Urothelium cell line (cell line): ENCODE results near the gene SRD5A3.

Experiments
- DNase-seq: peaks from one replicate; pipeline ENCODE4 v3.0.0; 2011; ENCODE audit warnings: low spot score, mixed read lengths
- FAIRE-seq: peaks from 2 replicates; lab custom pipeline; 2011; peaks lifted over from hg19 to GRCh38; lab: Jason Lieb, UNC

SRD5A3 gene

DNA sequence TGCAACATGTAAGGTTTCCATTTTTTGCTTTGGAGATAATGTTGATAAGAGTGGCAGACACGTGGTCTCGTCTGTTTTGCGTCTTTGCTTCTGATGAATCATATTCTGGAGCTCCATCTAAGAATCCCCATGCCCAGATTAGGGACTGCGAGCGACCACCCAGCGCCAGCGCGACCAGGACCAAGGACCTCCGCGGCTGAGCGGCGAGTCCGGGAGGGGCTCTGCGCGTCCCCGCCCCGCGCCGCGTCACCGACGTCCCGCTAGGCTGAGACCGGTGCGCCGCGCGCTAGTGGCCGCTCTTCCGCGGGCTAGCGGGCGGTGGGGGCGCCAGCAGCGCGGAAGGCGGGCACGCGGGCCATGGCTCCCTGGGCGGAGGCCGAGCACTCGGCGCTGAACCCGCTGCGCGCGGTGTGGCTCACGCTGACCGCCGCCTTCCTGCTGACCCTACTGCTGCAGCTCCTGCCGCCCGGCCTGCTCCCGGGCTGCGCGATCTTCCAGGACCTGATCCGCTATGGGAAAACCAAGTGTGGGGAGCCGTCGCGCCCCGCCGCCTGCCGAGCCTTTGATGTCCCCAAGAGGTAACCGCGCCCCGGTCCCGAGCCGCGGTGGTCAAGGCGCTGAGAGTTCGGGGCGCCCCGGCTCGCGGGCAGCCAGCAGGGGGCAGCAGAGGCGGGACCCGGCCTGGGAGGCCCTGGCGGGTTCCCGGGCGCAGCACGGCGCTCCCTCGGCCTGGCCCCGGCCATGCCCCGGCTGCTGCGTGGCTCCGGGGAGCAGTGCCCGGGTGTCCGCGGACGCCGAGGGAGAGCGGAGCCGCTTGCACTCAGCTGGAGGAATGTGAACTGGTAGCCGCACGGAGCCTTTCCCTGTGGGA lies at the start of gene SRD5A3:
TSS of gene SRD5A3 (plus strand) at position 263 of the 871 bp plus-strand sequence. CDS start at position 358, 95 bp downstream.
- DNase-seq: peak; percentile 94
- peak; percentile 74 for FAIRE-seq

- DNase-seq (no peak), FAIRE-seq (no peak)
Measured at GRCh38 chr4:55297346-55297745, 48.7 kb upstream of the SRD5A3 start.

DNA sequence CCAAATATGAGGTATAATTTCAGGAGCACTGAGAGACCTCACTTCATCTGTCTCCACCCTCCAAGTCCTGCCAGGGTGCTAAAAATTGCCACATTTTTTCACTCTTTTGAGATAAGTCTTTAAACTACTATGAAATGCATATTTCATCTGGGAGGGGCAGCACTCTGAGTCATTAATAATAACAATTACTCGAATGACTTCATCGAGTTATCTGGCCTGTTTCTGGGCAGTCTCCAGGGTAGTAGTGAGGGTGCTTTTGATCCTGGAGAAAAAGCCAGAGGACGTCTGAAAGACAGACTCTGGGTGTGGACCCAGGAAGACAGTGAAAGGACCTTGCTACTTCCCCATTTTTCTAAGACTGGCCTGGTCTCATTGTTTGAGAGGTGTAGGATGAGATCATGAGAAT lies 42.3 kb upstream of the SRD5A3 start:
- DNase-seq (peak; percentile 57), FAIRE-seq (no peak)

GRCh38 chr4:55304303-55304702 lies 41.7 kb upstream of the SRD5A3 start:
- FAIRE-seq: no peak
- DNase-seq: no peak

- DNase-seq: no peak
- FAIRE-seq: no peak
Measured at GRCh38 chr4:55308071-55308470, 38.0 kb upstream of the SRD5A3 start.

DNA sequence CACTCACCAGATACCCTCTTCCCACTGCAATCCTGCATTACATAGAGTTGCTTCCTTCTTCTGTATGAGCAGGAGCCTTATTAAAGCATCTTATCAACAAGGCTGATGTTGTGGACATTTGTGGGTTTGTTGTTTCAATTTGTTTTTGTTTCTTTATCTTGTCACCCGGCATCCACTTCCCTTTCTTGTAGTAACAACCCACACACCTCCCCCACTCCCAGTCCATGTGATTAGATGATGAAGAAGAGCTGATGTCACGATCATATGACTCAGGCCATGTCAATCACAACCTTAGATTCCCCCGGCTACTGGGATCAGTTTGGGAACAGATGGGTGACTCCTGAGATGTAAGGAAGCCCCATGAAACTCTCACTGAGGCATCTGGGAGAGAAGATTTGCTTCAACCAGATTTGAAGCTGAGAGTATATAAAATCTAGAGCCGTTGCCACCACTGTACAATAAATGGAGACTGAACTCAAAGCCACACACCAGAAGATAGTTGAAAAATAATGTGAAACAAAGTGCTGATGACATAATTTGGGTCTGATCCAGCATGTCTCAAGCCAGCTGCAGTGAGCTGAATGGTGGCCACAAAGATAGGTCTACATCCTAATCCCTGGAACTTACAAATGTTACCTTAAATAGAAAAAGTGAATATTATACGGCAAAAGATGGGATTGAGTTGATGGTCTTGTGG lies 34.1 kb upstream of the SRD5A3 start:
- DNase-seq (no peak), FAIRE-seq (no peak)

- peak; percentile 31 for DNase-seq
- FAIRE-seq: no peak
Measured at GRCh38 chr4:55312489-55313101, 33.4 kb upstream of the SRD5A3 start.

- FAIRE-seq: no peak
- no peak for DNase-seq
Measured at GRCh38 chr4:55314141-55314820, 31.8 kb upstream of the SRD5A3 start.

DNA sequence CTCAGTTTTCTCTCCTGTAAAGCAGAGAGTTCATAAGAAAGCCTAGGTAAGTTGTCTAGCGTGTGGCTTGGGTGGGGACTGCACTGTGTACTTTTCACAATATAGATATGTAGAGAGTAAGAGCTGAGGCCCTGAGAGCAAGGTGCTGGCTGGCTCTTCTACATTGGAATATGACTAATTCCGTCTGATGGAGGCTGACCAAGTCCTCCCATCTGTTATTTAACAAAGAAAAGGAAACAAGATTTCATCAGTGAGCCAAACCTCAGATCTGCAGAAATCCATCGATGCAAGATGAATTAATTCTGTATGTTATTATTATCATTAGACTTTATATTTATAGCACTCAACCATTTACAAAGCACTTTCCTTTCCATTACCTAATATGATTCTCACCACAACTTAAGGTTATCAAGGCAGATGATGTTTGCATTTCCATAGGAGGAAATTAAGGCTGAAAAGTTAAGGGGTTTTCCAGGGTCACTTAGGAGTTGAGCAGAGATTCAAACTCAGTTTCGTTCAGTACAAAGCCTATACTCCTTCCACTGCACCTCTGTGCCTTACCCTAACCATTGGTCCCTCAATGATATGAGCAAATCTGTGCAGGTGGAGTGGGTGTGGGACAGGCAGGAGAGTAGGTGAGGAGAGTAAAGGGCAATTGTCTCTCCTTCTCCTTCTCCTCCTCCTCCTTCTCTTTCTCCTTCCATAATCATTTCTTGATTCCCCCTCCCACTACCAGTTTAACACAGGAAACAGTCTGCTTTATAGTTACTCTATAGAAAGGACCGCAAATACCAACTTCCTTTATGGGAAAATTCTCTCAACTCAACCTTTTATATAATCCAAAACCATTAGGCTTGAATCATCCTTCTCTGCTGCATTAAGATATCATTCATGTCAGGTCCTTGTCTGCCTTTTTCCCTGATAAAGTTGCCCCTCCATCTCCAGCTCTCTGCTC lies 27.6 kb upstream of the SRD5A3 start:
- FAIRE-seq (no peak), DNase-seq (no peak)

- peak; percentile 5 for FAIRE-seq
- DNase-seq: peak; percentile 63
Measured at GRCh38 chr4:55321707-55322264, 24.3 kb upstream of the SRD5A3 start.

DNA sequence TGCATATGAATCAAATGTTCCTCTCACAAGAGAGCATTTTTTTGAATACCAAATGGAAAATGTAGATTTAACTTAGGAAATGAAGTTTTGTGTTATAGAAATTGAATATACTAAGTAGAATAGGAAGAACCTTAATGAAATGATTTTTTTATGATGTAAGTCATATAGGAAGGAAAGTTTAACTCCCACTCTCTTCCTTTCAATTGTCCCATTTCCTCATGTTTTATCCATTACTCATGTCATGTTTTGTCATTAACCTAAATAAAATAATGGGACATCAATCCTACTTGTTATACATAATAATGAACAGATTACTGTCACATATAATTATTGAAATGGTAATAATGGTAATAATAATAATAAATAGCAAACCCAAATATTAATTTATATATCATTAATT lies 22.7 kb upstream of the SRD5A3 start:
- no peak for FAIRE-seq
- DNase-seq: no peak

DNA sequence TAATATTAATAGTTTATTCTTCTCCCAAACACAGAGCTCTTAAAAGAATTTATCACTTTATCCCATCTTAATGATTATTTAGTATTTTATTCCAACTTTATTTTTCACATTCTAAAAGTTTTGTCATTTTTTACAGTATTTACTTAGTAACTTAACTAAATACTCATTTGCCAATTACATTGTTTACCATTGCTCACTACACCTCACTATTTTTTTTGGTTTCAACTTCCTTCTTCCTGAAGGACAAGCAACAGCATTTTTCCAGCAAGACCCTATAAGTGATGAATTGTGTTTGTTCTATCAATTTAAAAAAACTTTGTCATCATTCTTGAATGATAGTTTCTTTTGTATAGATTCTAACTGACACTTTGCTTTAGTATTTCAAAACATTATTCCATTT lies 19.4 kb upstream of the SRD5A3 start:
- FAIRE-seq: no peak

DNA sequence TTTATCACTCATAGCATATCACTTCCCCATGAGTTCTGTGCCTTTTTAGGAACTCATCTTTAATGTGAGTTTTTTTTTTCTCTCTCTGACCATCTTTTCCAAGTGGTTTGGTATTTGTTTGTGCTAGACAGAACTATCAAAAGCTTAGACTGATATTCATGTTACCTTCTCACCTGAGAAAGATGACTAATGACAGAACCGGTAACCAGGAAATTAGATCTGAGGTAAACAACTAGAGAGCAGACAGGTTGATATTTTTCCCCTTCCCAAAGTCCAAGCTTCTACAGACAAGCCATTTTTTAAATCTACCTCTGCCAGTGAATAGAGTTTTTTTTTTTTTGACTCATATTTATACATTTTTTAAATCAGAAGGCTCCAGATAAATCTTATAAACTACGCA lies 17.0 kb upstream of the SRD5A3 start:
- DNase-seq (no peak), FAIRE-seq (no peak)

More for the DNA sequence above, 19.4 kb upstream of the SRD5A3 start:
- DNase-seq: no peak

DNA sequence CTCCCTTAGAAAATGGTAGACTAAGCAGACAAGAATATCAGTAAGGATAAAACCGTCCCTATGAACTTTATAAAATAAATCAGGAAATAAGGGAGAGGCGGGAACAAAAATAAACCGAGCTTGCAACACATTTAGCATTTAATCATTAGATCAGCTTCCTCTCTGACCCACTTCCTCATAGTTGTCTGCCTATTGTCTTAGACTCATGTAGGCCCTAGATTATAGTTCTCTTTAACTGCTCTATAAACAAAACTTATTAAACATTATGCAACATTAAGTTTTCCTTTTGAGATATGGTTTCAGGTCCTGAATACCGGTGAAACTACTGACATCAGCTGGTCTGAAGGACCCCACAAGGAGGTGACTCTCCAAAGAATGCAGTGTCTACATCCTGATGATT lies 15.8 kb upstream of the SRD5A3 start:
- FAIRE-seq (no peak), DNase-seq (no peak)

- FAIRE-seq (no peak), DNase-seq (no peak)
Measured at GRCh38 chr4:55336138-55337034, 9.7 kb upstream of the SRD5A3 start.

DNA sequence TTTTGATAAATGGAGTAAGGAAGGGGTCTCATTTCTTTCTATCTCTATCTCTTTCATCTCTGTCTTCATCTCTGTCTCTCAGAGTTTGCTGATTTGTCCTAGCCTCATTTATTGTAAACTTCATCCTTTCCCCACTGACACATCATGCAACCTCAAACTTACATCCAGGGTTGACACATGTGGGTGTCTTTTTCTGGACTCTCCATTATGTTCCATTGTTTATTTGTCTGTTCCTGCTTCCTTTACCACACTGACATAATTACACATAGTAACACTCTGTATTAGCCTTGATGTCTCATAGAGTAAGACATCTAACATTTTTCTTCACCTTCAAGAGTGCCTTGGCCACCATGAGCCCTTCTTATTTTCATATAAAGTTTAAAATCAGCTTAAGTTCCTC lies 8.1 kb upstream of the SRD5A3 start:
- no peak for FAIRE-seq

GRCh38 chr4:55338486-55338885 lies 7.6 kb upstream of the SRD5A3 start:
- no peak for FAIRE-seq

More for the DNA sequence above, 8.1 kb upstream of the SRD5A3 start:
- no peak for DNase-seq

GRCh38 chr4:55340266-55340665 lies 5.8 kb upstream of the SRD5A3 start:
- no peak for FAIRE-seq
- no peak for DNase-seq

More at GRCh38 chr4:55338486-55338885, 7.6 kb upstream of the SRD5A3 start:
- DNase-seq: no peak

GRCh38 chr4:55343887-55344286 lies 2.2 kb upstream of the SRD5A3 start:
- FAIRE-seq: no peak
- DNase-seq: no peak
